CD4-positive, alpha-beta T cell treated with Interleukin-17A for 4 hours (primary cell): Measurements from ENCODE around the gene DNAL4.
"Not testable (repeated sequence)": the region's sequence is repeated elsewhere in the genome, so short reads cannot be mapped to it uniquely, and the experiment has no call there.

ENCODE experiments used
- DNase-seq: peaks from one replicate; pipeline ENCODE4 v3.0.0-alpha.2; 2020; ENCODE audit warnings: mixed read lengths

DNAL4 gene

DNA sequence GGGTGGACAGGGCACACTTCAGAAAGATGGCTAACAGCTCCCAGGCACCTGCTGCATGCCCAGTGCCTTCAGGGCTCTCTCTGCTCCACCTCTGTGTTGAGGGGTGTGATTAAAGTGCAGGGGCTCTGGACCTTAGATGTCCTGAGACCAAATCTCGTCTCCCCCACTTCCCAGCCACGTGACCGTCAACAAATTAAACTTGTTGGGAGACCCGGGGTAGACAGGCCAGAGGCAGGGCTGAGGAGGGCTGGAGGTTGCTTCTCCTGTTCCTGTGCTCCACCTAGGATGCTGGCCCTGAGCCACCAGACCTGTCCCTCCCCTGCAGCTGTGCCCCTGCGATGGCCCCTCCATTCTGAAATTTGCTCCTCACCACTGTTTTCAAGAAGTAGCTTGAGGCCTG, 32.9 kb upstream of the DNAL4 start:
- no peak for DNase-seq

DNA sequence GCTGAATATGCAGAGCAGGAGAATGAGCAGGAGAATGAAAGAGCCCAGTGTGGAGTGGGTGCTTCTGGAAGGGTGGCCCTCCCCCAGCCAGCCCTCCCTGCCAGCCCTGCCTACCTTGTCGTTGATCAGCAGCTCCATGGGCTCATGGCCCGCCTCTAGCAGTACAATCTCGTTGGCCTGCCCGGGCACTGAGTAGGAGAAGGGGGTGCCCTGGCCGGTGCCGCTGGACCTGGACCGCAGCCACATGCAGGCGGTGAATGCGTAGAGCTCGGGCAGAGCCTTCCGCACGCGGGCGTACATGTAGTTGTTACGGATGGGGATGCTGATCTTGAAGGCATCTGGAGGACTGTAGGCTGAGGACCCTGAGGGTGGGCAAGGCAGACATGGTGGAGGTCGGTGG, 32.4 kb upstream of the DNAL4 start:
- DNase-seq = no peak

DNA sequence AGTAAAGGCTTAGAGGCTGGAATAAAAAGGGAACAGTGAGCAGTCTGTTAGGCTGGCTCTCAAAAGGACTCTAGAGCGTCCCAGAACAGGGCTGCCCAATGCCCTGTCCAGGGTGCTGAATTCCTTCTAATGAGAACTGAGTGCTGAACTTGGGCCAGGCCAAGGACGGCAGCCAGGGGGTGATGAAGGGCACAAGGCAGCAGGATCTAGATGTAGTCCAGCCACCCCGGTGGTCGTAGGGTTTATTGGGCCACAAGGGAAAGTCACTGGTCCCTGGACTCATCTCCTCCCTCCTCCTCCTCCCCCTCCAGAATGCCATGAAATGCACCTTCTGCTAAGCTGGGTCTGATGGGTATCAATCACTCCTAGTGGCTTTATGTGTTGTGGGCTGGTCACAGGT, 30.6 kb upstream of the DNAL4 start:
- peak; percentile 54 for DNase-seq

DNA sequence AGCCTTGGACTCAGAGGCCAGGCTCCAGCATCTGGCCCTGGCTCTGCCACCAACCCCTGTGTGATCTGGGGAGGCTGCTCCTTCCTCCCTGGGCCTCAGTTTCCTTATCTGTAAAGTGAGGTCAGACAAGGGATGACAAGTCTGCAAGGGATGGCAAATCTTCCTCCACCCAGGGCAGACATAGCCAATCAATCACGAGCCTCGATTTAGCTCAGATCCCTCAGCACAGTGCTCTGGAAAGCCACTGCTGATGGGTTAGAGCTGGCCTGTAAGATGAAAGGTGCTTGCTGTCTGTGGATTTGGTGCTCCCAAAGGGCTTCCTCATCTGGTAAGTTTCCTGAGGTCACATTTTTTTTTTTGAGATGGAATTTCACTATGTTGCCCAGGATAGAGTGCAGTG, 29.7 kb upstream of the DNAL4 start:
- DNase-seq = no peak

DNA sequence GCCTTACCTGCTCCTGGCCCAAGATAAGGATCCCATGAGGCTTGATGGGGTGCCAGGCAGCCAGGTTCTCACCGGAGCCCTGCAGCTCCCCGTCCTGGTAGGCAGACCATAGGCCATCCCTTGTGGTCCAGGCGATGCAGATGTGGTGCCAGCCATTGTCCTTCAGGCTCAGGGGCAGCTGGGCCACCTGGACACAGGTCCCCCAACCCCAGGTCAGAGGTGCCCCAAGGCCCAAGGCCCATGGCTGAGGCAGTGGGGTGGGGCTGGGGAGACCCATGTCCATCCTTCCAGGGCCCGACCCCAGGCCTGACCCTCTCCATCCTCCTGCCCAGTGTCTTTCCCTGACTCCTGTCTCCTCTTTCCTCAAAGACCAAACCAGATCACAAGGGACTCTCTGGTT, 29.1 kb upstream of the DNAL4 start:
- DNase-seq = no peak

DNA sequence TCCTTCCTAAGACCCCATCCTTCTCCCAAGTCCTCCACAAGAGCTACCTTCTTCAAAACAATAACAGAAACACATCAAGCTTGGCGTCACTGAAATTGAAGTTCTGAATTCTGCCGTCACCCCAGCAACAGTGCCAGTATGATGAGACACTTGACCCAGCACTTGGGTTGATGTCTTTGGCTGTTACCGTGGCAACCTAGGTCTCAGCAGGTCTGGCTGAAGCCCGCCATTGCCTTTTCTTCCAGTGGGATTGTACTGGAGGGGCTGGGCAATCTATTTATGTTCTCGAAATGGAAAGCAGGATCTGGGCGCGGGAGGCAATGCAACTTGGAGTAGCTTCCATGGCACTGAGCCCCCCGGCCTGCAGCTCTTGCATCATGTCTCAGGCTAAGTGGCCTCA, 26.1 kb upstream of the DNAL4 start:
- DNase-seq = no peak

DNA sequence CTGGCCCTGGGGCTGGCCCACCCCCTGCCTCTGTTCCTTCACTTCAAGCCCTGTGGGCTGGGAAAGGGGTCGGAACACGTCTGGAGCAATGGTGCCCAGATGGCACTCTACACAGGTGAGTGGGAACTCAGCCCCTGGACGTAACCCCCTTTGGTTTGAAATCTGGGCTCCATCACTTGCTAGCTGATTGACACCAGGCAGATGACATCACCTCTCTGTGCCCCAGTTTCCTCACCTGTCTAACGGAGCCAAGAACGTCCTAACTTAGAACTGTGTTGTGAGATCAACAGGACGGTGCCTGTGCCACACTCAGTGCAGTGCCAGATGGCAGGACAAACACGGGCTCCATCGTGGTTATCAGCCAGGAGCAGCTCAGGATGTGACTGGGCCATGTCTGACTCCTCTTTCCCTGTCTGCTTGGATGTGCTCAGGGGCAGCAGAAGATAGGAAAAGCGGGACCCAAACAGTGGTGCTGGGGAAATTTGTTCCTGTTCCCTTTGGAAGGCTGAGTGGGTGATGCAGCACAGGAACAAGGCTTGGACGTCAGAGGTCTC, 25.5 kb upstream of the DNAL4 start:
- DNase-seq = no peak

DNA sequence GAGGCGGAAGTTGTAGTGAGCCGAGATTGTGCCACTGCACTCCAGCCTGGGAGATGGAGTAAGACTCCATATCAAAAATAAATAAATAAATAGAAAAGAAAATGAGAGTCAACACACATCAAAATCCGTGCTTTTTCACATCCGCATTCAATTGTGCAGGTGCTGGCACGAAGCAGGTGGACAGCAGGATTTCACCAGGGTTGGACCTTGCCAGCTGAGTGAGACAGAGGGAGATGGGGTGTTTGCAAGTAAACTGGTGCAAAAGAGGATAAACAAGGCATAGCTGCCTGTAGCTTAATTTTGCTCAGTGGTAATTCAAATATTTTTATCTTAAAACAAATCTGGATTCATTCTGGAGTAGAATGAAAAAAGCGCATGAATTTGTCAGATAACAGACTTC, 23.3 kb upstream of the DNAL4 start:
- DNase-seq = no peak

DNA sequence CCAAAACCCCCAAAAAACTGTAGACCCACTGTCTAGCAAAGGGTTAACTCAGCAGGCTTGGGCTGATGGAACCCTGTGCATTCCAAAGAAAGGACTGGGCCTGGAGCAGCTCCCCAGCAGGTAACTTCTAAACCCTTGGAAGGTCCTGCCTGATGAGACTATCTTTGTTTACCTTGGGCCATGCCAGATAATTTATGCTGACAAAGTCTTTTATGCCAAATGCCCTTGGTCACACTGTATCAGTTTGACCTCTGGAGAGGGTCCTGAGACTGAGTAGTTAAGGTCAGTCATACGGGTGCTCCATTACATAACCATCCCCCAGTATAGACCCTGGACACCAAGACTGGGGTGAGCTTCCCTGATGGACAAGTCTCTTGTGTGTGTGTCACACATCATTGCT, 21.9 kb upstream of the DNAL4 start:
- no peak for DNase-seq

DNA sequence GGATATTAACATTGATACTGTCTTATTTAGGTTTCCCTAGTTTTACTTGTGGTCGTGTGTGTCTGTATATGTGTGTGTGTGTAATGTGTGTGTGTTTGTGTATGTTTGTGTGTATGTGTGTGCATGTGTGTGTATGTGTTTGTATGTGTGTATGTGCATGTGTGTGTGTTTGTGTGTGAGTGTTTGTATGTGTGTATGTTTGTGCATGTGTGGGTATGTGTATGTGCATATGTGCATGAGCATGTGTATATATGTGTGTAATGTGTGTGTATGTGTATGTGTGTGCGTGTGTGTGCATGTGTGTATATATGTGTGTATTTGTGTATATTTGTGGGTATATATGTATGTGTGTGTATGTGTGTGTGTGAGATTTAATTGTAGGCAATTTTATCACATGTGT, 17.3 kb upstream of the DNAL4 start:
- DNase-seq = no peak

DNA sequence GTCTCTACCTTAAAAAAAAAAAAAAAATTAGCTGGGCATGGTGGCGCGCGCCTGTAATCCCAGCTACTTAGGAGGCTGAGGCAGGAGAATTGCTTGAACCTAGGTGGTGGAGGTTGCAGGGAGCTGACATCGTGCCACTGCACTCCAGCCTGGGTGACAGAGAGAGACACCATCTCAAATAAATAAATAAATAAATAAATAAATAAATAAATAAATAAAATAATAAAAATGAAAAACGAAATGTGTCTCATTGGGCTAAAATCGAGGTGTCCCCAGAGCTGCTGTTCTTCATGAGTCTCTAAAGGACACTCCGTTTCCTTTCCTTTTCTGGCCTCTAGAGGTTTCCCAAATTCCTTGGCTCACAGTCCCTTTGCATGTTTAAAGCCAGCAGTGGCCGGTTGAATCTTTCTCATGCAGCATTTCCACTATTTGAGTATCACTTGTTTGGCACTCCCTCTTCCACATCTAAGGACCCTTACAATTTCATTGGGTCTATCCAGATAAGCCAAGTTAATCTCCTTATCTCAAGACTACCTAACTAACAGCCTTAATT, 11.2 kb upstream of the DNAL4 start:
- not testable (repeated sequence) for DNase-seq

DNA sequence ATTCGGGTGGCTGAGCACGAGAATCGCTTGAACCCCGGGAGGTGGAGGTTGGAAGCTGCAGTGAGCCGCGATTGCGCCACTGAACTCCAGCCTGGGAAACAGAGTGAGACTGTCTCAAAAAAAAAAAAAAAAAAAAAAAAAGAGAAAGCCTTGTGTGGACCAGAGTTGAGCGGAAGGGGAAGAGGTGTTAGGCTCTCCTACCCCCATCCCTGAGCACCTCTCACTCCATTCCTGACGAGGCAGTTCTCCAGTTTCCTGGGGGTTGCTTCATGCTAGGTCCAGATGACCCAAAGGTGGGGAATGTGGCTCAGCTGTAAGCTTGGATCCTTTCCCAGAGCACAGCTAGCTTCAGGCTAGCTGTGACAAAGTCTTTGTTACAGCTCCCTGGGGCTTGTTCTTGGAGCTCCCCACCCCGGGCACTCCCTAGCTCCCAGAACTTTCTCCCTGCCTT, 8.8 kb upstream of the DNAL4 start:
- no peak for DNase-seq

DNA sequence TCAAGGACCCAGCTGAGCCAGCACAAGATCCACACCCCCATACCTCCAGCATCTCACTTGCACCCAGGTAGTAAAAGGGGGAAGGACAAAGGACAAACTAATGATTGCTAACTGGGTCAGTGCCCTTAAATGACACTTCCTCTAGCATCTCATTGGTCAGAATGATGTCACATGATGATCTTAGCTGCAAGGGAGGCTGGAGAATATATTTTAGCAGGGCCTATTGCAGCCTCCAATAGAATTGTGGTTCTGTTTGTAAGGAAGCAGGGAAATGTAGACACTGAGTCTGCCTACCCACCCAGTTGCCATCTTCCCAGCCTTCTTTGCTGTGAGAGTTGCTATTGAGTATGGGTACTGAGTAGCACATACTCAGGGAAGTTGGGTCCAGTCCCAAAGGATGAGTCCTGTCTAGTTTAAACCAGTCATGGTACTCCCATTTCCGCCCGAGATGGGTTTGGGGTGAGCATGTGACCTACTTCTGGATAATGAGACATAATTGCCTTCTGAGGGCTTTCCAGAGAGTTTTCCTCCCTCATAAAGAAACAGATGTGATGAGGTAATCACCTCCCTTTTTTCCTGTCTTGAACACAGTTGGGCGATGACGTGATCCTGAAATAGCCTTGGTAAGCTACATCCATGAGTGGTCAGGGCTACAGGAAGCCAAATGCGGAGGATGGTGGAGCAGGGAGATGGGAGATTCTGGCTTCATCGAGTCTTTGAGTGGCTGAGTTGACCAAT, 5.5 kb upstream of the DNAL4 start:
- no peak for DNase-seq

DNA sequence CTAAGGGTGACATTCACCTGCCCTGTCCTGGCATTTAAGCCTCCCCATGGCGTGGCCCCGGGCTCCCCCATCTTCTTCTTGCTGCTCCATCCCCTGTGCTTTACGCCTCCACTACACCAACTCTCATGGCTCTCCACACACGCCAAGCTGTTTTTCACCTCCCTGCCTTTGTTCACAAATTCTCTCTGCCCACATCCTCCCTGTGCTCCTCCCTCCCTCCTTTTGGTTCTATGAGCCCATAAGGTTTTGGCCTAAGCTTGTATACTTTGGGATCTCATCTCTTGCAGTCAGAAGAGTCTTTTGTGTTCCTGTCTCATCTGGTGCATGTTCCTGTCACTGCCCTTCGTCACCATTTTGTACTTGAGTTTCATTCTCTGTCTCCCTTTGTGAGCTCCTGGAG, 4.6 kb upstream of the DNAL4 start:
- peak; percentile 26 for DNase-seq

DNA sequence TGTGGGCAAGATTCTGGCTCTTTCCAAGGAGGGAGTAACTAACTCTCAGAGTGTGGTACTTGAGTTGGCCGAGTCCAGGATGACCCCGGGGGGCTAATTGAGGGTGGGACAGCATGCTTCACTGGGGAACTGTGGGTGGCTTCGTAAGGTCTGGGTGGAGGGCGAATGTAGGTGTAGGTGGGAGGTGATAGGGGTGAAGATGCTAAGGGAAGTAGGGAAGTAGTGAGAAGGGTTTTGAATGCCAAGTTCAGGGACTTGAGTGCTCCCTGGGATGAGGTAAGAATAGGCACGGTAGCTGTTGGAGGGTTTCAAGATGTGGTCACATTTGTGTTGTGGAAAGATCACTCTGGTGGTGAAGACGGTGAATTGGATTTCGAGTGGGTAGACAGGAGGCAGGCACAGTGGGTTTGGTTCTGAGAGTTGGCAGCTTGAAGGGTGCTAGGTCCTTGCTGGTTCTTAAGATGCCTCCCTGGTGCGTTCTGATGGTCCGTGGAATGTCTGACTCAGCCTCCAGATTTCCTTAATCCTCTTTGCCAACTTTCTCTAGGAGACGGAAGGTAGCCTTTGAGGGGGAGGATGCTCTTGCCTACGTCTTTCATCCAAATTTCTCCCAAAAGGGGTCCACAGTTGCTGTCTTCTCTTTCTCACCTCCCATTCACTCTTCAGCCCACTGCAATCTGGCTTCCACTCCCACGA, 2.5 kb upstream of the DNAL4 start:
- no peak for DNase-seq

DNA sequence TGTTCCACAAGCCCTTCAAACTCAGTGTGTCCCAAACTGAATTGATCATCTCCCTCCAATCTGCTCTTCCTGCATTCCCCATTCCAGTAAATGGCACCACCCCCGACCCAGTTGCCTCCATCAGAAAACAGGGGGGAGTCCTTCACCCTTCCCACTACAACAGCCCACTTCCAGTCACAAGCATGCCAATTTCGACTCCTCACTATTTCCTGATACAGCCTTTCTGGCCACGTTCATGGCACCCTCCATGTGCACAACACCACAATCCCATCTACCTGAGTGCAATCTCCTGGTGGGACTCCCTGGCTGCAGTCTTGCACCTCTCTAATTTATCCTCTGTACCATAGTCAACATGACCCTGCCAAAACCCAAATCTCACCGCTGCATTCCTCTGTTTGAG, 1.6 kb upstream of the DNAL4 start:
- DNase-seq = no peak

DNA sequence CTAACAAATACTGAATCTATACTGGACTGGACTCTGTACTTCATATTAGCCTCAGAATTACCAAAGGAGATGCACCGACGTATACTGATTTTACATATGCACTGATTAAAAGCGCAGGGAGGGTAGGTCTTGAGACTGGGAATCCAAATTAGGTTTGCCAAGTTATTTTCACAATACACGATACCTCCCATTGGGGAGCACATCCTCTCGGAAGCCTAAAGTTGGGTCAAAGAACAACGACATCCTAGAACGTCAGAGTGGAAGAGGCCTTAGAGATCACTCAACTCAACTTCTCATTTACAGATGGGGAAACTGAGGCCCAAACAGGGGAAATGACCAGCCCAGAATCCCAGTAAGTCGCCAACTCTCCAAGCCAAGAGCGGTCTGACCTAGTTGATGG, 626 bp downstream of the DNAL4 start:
- DNase-seq = no peak

DNA sequence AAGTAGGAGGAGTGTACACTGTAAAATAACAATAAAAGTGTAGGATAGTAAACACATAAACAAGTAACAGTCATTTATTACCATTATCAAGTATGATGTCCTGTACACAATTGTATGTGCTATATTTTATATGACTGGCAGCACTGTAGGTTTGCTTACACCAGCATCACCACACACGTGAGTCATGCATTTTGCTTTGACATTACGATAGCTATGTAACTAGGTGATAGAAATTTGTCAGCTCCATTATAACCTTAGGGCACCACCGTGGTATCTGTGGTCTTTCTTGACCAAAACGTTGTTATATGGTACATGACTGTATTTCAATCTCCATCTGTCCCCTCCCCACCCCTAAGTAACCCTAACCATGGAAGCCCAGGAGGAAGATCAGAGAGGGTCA, 1.1 kb downstream of the DNAL4 start:
- no peak for DNase-seq

DNA sequence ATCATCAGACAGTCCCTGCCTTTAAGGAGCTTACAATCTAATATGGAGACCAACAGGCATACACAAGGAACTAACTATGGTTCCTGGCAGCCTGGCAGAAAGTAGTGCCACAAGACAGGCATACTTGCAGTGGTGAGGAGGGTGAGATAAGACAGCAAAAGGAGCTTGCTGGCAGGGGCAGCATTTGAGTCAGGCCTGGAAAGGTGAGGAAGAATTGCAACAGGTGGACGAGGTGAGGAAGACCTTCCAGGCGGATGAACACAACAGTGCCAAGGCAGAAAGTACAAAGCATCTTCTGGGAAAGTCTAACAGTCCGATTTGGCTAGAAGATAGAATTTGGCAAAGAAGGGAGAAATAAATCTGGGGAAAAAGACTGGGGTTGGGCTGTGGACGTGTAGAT, 4.3 kb downstream of the DNAL4 start:
- no peak for DNase-seq

DNA sequence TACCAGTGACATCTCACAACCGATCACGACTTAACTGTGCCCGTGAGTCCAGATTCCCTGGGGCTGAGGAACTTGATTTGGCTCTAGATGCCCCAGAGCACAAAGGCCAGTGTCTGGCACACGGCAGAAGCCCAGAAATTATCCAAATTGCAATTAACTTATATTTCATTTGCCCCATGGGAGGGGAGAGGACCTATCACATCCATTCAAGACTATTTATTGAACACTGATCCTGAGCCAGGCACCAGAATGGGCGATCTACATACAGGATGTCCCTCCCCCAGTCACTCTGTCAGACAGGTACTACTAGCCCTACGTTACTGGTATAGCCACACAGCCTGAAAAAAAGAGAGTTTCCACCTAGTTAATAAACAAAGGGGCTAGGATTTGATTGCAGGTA, 5.1 kb downstream of the DNAL4 start:
- no peak for DNase-seq

DNA sequence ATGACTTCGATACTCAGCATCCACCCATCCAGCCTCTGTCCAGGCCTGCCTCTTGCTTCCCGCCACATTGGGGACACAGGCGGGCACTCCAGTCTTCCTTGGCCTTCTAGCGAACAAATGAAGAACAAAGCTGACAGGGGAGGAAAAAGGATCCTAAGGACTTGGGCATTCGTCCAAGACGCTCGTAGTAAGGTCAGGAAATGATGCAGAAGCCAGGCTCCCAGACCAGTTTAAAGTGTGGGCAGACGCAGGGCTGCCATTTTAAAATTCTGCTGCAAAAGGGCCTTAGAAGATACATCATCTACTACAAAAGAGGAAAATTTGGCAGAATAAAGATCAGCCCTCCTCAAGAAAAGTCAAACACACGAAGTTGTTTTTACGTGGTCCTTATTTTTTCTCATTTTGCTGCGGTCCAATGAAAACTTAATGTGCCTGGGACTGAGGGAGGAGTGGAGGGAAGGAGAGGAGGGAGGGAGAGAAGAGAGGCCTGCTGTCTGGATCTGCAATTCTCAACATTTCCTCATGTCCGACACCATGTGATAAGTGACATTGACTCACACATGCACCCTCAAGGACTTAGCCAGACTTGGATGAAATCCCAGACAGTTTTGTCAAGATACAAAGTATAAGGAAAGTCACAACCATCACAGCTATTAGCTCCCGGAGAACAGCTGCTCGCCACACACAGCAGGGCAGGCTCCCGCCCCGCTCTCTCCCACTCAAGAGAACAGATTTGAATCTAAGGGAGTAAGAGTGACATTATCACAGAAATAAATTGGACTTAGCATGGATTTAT, 5.7 kb downstream of the DNAL4 start:
- no peak for DNase-seq

DNA sequence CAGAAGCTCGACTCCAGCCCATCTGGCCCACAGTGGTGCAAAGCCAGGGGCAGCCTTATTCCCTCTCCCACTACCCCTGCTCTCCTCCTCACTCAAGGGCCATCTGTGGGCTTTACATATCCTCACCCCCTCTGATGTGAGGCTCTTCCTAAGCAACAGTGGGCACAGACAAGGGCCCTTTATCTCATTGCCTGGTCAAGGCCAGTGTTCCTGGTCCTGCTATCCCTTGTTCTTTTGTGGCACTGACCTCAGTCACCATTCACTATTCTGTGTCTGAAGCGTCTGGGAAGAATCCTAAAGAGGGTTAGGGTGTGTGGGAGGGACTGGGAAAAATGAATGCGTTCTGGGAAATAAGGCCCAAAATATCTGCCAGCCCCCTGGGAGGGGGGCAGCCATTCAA, 7.3 kb downstream of the DNAL4 start:
- DNase-seq = no peak

DNA sequence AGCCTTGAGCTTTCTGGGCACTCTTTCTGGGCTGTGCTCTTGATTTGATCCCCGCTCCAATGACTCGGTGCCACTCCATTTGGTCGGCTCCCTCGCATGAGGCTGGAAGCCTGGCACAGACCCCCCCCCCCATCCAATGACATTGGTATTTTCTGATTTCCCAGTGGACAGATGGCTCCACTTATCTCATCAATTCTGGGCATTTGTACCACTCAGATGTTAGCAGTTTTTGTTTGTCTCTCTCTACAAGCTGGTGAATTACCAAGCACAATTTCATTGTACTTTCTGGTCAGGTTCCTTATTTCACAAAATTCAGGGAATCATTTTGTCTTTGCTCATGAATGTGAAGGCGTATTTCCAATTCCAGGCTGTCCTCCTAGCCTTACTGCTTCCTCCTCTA, 9.1 kb downstream of the DNAL4 start:
- no peak for DNase-seq
